Fibroblast of pulmonary artery (primary cell): Measurements from ENCODE around the gene TGM3.
A peak's percentile ranks its signal among the peaks of the same experiment; 100 is the strongest.

Source experiments
- DNase-seq: peaks from one replicate; pipeline ENCODE4 v3.0.0-alpha.2; 2010; ENCODE audit warnings: low read depth
- H3K4me3 ChIP-seq: replicated peaks from 2 replicates; pipeline ENCODE4 v1.5.1; 2011; ENCODE audit warnings: low read depth, mild to moderate bottlenecking, control low read depth, low read length, moderate library complexity
- TF ChIP-seq, protein P1 (sequence below): IDR thresholded peaks from 2 replicates; pipeline ENCODE4 v1.5.1; 2011; ENCODE audit warnings: mild to moderate bottlenecking, control low read depth, low read length, inconsistent platforms; ENCODE audit errors: missing control alignments

The TGM3 gene

DNA sequence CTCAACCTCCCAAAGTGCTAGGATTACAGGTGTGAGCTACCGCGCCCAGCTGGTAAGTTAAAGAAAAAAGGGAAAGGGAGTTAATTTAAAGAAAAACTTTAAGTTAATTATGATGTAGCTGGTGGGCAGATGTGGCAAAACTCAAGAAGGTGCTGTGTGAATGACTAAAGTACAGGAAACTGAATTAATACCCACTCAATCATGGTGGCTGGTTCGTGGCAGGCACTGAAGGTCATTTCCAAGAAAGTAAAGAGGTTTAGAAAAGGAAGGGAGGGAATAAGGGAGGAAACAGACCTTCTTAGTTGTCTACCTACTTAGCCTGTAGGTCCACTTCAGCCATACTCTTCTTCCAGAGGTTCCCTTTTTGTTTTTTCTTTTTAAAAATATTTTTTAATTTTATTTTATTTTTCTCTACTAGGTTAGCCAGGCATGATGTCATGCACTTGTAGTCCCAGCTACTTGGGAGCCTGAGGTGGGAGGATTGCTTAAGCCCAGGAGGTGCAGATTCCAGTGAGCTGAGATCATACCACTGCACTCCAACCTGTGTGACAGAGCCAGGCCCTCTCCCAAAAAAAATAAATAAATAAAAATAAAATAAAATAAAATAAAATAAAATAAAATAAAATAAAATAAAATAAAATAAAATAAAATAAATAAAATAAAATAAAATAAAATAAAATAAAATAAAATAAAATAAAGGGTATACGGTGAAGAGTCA lies 11.9 kb upstream of the TGM3 start:
- peak; percentile 45 for DNase-seq
- no peak overlapping the region for H3K4me3 ChIP-seq
- TF ChIP-seq, protein P1, sequence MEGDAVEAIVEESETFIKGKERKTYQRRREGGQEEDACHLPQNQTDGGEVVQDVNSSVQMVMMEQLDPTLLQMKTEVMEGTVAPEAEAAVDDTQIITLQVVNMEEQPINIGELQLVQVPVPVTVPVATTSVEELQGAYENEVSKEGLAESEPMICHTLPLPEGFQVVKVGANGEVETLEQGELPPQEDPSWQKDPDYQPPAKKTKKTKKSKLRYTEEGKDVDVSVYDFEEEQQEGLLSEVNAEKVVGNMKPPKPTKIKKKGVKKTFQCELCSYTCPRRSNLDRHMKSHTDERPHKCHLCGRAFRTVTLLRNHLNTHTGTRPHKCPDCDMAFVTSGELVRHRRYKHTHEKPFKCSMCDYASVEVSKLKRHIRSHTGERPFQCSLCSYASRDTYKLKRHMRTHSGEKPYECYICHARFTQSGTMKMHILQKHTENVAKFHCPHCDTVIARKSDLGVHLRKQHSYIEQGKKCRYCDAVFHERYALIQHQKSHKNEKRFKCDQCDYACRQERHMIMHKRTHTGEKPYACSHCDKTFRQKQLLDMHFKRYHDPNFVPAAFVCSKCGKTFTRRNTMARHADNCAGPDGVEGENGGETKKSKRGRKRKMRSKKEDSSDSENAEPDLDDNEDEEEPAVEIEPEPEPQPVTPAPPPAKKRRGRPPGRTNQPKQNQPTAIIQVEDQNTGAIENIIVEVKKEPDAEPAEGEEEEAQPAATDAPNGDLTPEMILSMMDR, result no peak

DNA sequence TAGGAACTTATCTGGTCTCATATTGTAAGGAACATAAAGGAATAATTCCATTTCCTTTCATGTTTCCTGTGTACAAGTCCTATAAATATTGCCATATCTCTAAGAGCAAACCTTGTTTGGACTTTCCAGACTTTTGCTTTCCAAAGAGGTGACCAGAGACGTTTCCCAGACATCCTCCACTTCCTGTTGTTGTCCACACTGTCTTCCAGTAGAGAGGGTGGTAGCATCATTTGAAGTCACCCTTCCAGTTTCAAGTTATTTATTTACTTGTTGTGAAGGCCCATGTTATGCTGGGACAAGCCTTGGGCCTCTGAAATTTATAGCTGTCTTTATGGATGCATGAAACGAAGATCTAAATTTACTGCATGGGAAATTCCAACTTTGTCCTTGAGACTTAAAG lies 10.6 kb upstream of the TGM3 start:
- TF ChIP-seq, protein P1, result no peak
- peak; percentile 30 for DNase-seq
- H3K4me3 ChIP-seq, result no peak overlapping the region

DNA sequence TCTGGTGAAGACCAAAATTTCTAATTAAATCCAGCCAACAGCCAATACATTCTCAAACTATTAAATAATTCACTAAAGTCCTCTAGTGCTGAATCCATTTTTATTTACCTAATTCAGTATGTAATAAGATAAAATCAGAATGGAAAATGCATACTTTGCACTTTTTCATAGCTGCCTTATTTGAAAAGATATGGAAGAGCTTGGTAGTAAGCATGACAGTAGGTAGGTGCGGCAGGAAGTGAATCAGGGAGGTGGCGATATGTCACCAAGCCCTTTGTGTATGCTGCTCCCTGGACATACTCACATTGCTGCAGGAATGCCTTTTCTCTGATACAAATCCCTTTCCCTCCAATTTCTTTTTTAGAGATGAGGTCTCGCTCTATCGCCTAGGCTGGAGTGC lies 10.2 kb upstream of the TGM3 start:
- TF ChIP-seq, protein P1, result no peak
- H3K4me3 ChIP-seq, result no peak overlapping the region
- no peak for DNase-seq

DNA sequence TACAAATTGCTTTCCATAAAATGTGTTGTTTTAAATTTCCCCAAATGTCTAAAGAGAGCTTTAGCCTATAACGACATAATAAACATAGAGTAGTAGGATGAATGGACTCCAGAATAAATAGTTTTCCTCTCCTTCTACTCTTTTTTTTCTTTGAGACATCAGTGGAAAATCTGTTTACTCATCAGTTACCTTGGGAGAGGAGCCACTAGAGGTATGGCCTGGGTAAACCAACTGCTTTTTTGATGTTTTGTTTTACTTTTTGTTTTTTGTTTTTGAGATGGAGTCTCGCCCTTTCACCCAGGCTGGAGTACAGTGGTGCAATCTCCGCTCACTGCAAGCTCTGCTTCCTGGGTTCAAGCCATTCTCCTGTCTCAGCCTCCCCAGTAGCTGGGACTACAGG lies 8.3 kb upstream of the TGM3 start:
- no peak overlapping the region for H3K4me3 ChIP-seq
- DNase-seq, result no peak
- TF ChIP-seq, protein P1, result no peak

DNA sequence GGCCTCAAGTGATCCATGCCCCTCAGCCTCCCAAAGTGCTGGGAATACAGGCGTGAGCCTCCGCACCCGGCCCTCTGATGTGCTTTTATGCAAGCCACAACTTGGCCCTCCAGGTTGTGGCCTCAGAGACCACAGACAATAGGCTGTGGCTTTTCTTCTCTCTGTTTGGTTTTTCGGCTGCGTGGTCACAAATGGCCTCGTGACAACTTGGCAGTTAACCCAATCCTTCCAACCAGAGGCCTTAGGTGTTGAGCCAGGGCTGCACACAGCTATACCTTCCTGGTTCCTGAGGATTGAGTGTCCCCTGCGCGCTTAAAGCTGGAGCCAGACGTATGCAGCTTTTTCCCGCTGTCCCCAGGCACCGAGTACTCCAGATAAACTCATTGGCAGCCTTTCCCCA lies 6.3 kb upstream of the TGM3 start:
- TF ChIP-seq, protein P1, result no peak
- no peak overlapping the region for H3K4me3 ChIP-seq
- DNase-seq, result no peak

DNA sequence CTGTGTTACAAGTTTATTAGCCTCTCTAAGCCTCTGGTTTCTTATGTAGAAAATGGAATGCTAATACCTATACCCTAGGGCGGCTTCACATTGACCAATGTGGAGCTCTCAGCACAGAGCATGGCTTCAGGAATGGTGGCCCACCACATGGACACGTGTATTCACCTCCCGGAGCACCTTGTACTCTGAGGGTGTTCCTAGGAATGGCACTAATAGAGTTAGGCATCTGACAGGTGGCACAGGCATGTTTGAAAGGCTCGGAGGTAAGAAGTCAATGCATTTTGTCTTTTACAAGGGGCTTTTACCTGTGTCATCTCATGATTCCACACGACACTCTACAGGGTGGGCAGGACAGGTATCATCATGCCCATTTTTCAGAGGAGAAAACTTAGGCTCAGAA lies 5.3 kb upstream of the TGM3 start:
- no peak overlapping the region for H3K4me3 ChIP-seq
- TF ChIP-seq, protein P1, result no peak
- no peak for DNase-seq
